ENCODE measurements around the gene DTX3. TPM values are rescaled to one million over a fixed set of nuclear protein-coding genes. Genes with fewer than 3 reads are reported as not detected.

Gene DTX3
- total and polyA plus RNA-seq, 4 donors: 1.1 to 3.2 (median 1.4) TPM

GRCh38 chr12:57614948-57615500, 10.4 kb downstream of the DTX3 start:
- Histone ChIP-seq H3K9me3 (ENCODE audit: control insufficient read depth in 4 of 4, low read length in 3 of 4) (no peaks in the 10 kb centered on the region), H3K4me3 (ENCODE audit: low read depth in 1 of 3, low read length in 3 of 3) (no peak overlapping the region), H3K36me3 (ENCODE audit: control insufficient read depth in 4 of 4, insufficient read depth in 3 of 4, low read depth in 1 of 4, low read length in 3 of 4) (no peaks in the 10 kb centered on the region), H3K4me1 (ENCODE audit: control insufficient read depth in 4 of 4, insufficient read depth in 4 of 4, low read length in 3 of 4) (peaks cover 0 to 18% (median 12%) of the 10 kb centered on the region in 4 donors), H3K9ac (ENCODE audit: low read depth in 1 of 2, low read length in 2 of 2) (no peak overlapping the region), H3K27me3 (ENCODE audit: control insufficient read depth in 4 of 4, insufficient read depth in 4 of 4, low read length in 3 of 4) (peaks cover 0 to 13% (median 6%) of the 10 kb centered on the region in 4 donors), H3K27ac (ENCODE audit: low read depth in 1 of 2, low read length in 2 of 2) (no peak overlapping the region)
- DNase-seq (ENCODE audit: low spot score): no peak
- 81% methylated on average over 11 of the region's 11 CpGs for WGBS
- TF ChIP-seq HNF4G (IDR thresholded peaks at IDR 0.05) (no peak), CTCF (IDR thresholded peaks at IDR 0.05; ENCODE audit: low read depth, low read length, missing input control) (no peak), SP1 (IDR thresholded peaks at IDR 0.05) (no peak), TAF1 (conservative IDR thresholded peaks at IDR 0.05) (no peak)

GRCh38 chr12:57615637-57616036, 11.0 kb downstream of the DTX3 start:
- Histone ChIP-seq H3K36me3 (ENCODE audit: control insufficient read depth in 4 of 4, insufficient read depth in 3 of 4, low read depth in 1 of 4, low read length in 3 of 4) (no peaks in the 10 kb centered on the region), H3K9ac (ENCODE audit: low read depth in 1 of 2, low read length in 2 of 2) (no peak overlapping the region), H3K4me1 (ENCODE audit: control insufficient read depth in 4 of 4, insufficient read depth in 4 of 4, low read length in 3 of 4) (peaks cover 0 to 13% (median 9%) of the 10 kb centered on the region in 4 donors), H3K9me3 (ENCODE audit: control insufficient read depth in 4 of 4, low read length in 3 of 4) (no peaks in the 10 kb centered on the region), H3K27me3 (ENCODE audit: control insufficient read depth in 4 of 4, insufficient read depth in 4 of 4, low read length in 3 of 4) (peaks cover 0 to 14% (median 8%) of the 10 kb centered on the region in 4 donors), H3K27ac (ENCODE audit: low read depth in 1 of 2, low read length in 2 of 2) (no peak overlapping the region), H3K4me3 (ENCODE audit: low read depth in 1 of 3, low read length in 3 of 3) (no peak overlapping the region)
- TF ChIP-seq JUND (IDR thresholded peaks at IDR 0.05) (no peak), ZBTB33 (IDR thresholded peaks at IDR 0.05) (no peak), FOXA2 (IDR thresholded peaks at IDR 0.05) (no peak), MAX (IDR thresholded peaks at IDR 0.05) (no peak), YY1 (IDR thresholded peaks at IDR 0.05) (no peak), NR2F2 (IDR thresholded peaks at IDR 0.05) (no peak), HNF4G (IDR thresholded peaks at IDR 0.05) (no peak), GABPA (IDR thresholded peaks at IDR 0.05 in 1 of 2, conservative IDR thresholded peaks at IDR 0.05 in 1 of 2) (no peak), REST (IDR thresholded peaks at IDR 0.05) (no peak), TAF1 (conservative IDR thresholded peaks at IDR 0.05) (no peak), ATF3 (IDR thresholded peaks at IDR 0.05) (no peak), EGR1 (IDR thresholded peaks at IDR 0.05; ENCODE audit: low read depth in 2 of 2) (no peak), CTCF (IDR thresholded peaks at IDR 0.05; ENCODE audit: low read depth, low read length, missing input control) (no peak), RXRA (IDR thresholded peaks at IDR 0.05) (no peak), HNF4A (conservative IDR thresholded peaks at IDR 0.05) (no peak), SP1 (IDR thresholded peaks at IDR 0.05) (no peak), RAD21 (IDR thresholded peaks at IDR 0.05) (no peak)
- 77% methylated on average over 5 of the region's 5 CpGs for WGBS
- no peak for DNase-seq (ENCODE audit: low spot score)
